Vagina (tissue), 2 donors: ENCODE measurements around the gene PLSCR2. TPM values are rescaled to one million over a fixed set of nuclear protein-coding genes. Genes with fewer than 3 reads are reported as not detected.

Experiments
- DNase-seq, 2 donors: peaks; one replicate each; pipeline ENCODE4 v3.0.0-alpha.2; 2017; ENCODE audit errors: extremely low spot score in 2 of 2
- H3K27ac ChIP-seq: fragments of 200-600 bp; sonication (generic); one replicate; pipeline ENCODE4 v1.5.1; 2019
- H3K27me3 ChIP-seq: fragments of 200-600 bp; sonication (generic); one replicate; pipeline ENCODE4 v1.5.1; 2019
- H3K36me3 ChIP-seq, 2 donors: fragments of 200-600 bp; sonication (generic); one replicate each; pipeline ENCODE4 v1.5.1; 2017 to 2019
- H3K4me1 ChIP-seq: fragments of 200-600 bp; sonication (generic); one replicate; pipeline ENCODE4 v1.5.1; 2019
- H3K4me3 ChIP-seq, 2 donors: fragments of 200-600 bp; sonication (generic); 1 replicate in 1 of 2; 2 replicates in 1 of 2; pipeline ENCODE4 v1.5.1; 2016 to 2019
- H3K9me3 ChIP-seq: fragments of 200-600 bp; sonication (generic); one replicate; pipeline ENCODE4 v1.5.1; 2019
- CTCF ChIP-seq, 3 experiments: fragments of 450-650 bp in 2 of 3; fragments of 200-600 bp in 1 of 3; sonication (generic) in 1 of 3; IDR thresholded peaks; one replicate each; pipeline ENCODE4 v1.5.1; 2017 to 2019; ENCODE audit warnings: antibody characterized with exemption in 3 of 3, mild to moderate bottlenecking in 2 of 3, moderate library complexity in 2 of 3
- POLR2A ChIP-seq, 2 donors: fragments of 450-650 bp; IDR thresholded peaks; one replicate each; pipeline ENCODE4 v1.6.1; 2017; ENCODE audit warnings: antibody characterized with exemption in 2 of 2, mild to moderate bottlenecking in 2 of 2, moderate library complexity in 2 of 2
- POLR2AphosphoS5 ChIP-seq, 2 donors: sonication (generic); formaldehyde crosslinking; IDR thresholded peaks; one replicate each; pipeline ENCODE4 v1.9.0; 2017; ENCODE audit warnings: antibody characterized with exemption in 2 of 2, mild to moderate bottlenecking in 2 of 2, low read depth in 1 of 2; ENCODE audit not compliant: insufficient read depth in 1 of 2
- intact Hi-C: fragments of 100-400 bp; cut with DNase I; formaldehyde crosslinking; loops from one replicate; pipeline ENCODE4 v1.15.1; 2023
- total RNA-seq: library from RNA; depleted of rRNA; stranded (reverse); fragments of >200 nt; gene quantifications from one replicate; pipeline ENCODE4 v1.2.3, GENCODE V29; 2016

The PLSCR2 gene
- total RNA-seq = not detected

- H3K27ac ChIP-seq = peak within 1 kb of the TSS; percentile 76
- intact Hi-C loops = loop anchor here (10.0 kb wide), 1 partner anchor 75 kb away; the partner anchor contains the start of gene PLSCR1
- no peaks in the 10 kb centered on the region for H3K9me3 ChIP-seq
- peak in 1 of 2 donors; percentile 18 for TF ChIP-seq POLR2A (IDR thresholded peaks at IDR 0.05)
- no peak for TF ChIP-seq CTCF (IDR thresholded peaks at IDR 0.05)
- TF ChIP-seq POLR2AphosphoS5 (IDR thresholded peaks at IDR 0.05; ENCODE audit: insufficient read depth in 1 of 2, low read depth in 1 of 2) = peak in 1 of 2 donors; percentile 74
- no peaks in the 10 kb centered on the region for H3K36me3 ChIP-seq
- no peak for DNase-seq
- no peaks in the 10 kb centered on the region for H3K27me3 ChIP-seq
- H3K4me1 ChIP-seq = peaks cover 23% of the 10 kb centered on the region
- peak within 1 kb of the TSS; percentile 52 to 64 for H3K4me3 ChIP-seq
These were observed at the start of gene PLSCR2 for GRCh38 chr3:146469150-146470017. Gene PLSCR2, minus strand, starts transcription at chr3:146469561. Its CDS starts 9,657 bp downstream, at chr3:146459904.

DNA sequence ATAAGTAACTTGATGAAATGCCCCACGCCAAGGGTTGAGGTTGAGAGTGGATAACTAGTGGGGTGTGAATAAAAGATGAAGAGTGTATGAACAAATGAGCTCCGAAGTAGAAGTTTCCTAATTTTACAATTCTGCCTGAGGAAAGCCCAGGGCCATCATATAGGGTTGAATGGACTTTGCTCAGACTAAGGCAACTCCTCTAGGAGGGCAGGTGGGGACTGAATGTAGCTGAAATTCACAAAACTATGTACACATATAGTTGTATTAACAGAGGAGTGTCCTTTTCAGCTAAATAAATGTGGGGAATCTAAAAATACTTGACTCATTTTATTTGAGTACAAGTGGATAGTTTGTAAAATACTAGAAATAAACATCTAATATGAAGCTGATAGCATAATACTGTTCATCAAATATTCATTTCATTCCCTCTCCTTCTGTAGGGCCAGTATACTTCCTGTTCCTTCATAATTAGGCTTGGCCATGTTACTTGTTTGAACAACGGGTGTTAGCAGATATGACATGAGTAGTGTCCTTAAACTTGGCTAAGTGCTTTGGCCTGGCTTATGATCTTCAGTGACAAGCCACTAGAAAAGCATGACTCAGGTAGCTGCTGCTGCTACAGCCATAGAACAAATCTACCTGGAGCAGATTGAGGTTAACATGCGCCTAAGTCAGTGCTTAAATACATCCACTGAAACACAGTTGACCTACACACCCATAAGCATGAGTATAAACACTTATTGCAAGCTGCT lies 48.5 kb upstream of the PLSCR2 start:
- H3K4me3 ChIP-seq = no peak overlapping the region
- TF ChIP-seq POLR2A (IDR thresholded peaks at IDR 0.05) (no peak), POLR2AphosphoS5 (IDR thresholded peaks at IDR 0.05; ENCODE audit: insufficient read depth in 1 of 2, low read depth in 1 of 2) (no peak), CTCF (IDR thresholded peaks at IDR 0.05) (no peak)
- H3K4me1 ChIP-seq = no peaks in the 10 kb centered on the region
- intact Hi-C loops = no loop called here
- no peaks in the 10 kb centered on the region for H3K9me3 ChIP-seq
- H3K36me3 ChIP-seq = peaks cover 0 to 2% of the 10 kb centered on the region in 2 donors
- H3K27me3 ChIP-seq = no peaks in the 10 kb centered on the region
- no peak overlapping the region for H3K27ac ChIP-seq
- no peak for DNase-seq

DNA sequence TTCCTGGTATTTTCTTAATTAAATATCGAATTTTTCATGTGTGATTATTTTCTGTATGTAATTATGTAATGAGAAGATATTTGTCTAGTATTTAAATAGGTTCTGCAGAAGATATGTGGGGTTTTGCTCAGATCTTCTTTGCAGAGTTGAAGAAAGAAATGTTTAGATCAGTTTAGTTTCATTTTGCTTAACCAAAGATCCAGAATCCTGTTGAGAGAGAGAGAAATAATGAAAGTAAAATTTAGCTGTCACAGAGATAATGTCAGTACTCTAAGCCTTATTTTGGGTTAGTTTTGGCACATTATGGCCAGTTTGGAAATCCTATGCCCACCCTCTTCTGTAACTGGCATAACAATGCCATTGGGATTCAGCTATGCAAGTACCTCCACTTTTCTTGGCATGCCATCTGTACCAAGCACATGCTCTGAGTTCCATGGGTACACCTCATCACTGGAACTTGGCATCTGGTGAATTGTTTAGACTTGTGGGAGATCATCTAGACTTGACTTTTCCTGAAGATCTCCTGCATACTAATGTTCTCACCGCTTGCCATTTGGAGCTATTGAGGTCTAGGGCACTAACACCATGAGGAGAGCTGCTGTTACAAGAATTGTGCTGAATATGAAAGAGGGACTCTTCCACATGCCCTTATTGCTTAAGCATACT lies 44.2 kb upstream of the PLSCR2 start:
- Histone ChIP-seq H3K36me3 (no peaks in the 10 kb centered on the region), H3K4me3 (no peak overlapping the region), H3K4me1 (no peaks in the 10 kb centered on the region), H3K9me3 (no peaks in the 10 kb centered on the region), H3K27ac (no peak overlapping the region), H3K27me3 (no peaks in the 10 kb centered on the region)
- intact Hi-C loops = no loop called here
- no peak for DNase-seq
- TF ChIP-seq POLR2A (IDR thresholded peaks at IDR 0.05) (no peak), CTCF (IDR thresholded peaks at IDR 0.05) (no peak), POLR2AphosphoS5 (IDR thresholded peaks at IDR 0.05; ENCODE audit: insufficient read depth in 1 of 2, low read depth in 1 of 2) (no peak)

GRCh38 chr3:146511402-146512134 lies 42.2 kb upstream of the PLSCR2 start:
- intact Hi-C loops = no loop called here

More at GRCh38 chr3:146511402-146512134, 42.2 kb upstream of the PLSCR2 start:
- Histone ChIP-seq H3K36me3 (no peaks in the 10 kb centered on the region), H3K4me1 (peaks cover 8% of the 10 kb centered on the region), H3K9me3 (no peaks in the 10 kb centered on the region), H3K27ac (no peak overlapping the region), H3K27me3 (no peaks in the 10 kb centered on the region), H3K4me3 (no peak overlapping the region)
- no peak for DNase-seq
- TF ChIP-seq CTCF (IDR thresholded peaks at IDR 0.05) (no peak), POLR2AphosphoS5 (IDR thresholded peaks at IDR 0.05; ENCODE audit: insufficient read depth in 1 of 2, low read depth in 1 of 2) (no peak), POLR2A (IDR thresholded peaks at IDR 0.05) (no peak)
